ENCODE data around the gene GRM5.

Gene GRM5

DNA sequence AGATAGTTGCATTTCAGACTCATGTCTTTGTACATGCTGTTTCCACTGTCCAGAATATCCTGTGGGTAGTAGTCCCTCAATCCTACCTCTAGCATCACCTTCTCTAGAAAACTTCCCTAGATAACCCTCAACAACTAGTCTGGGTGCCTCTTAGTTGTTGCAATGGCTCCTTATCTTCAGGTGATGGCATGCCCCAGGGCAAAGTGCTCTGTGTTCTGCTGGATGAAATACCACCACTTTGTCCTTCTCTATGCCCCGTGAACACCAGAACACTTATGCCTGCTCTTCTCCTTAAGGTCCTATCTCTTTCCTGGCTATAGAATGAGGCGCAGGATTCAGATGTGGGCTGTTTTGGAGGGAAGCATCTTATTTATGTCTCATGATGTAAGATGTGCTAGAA lies 569.9 kb downstream of the GRM5 start:
- H3K27ac ChIP-seq: no peak overlapping the region
- no peak for TF ChIP-seq ZFX (IDR thresholded peaks at IDR 0.05; ENCODE audit: borderline replicate concordance)
- TF ChIP-seq, protein P1, sequence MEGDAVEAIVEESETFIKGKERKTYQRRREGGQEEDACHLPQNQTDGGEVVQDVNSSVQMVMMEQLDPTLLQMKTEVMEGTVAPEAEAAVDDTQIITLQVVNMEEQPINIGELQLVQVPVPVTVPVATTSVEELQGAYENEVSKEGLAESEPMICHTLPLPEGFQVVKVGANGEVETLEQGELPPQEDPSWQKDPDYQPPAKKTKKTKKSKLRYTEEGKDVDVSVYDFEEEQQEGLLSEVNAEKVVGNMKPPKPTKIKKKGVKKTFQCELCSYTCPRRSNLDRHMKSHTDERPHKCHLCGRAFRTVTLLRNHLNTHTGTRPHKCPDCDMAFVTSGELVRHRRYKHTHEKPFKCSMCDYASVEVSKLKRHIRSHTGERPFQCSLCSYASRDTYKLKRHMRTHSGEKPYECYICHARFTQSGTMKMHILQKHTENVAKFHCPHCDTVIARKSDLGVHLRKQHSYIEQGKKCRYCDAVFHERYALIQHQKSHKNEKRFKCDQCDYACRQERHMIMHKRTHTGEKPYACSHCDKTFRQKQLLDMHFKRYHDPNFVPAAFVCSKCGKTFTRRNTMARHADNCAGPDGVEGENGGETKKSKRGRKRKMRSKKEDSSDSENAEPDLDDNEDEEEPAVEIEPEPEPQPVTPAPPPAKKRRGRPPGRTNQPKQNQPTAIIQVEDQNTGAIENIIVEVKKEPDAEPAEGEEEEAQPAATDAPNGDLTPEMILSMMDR (IDR thresholded peaks at IDR 0.05): no peak

DNA sequence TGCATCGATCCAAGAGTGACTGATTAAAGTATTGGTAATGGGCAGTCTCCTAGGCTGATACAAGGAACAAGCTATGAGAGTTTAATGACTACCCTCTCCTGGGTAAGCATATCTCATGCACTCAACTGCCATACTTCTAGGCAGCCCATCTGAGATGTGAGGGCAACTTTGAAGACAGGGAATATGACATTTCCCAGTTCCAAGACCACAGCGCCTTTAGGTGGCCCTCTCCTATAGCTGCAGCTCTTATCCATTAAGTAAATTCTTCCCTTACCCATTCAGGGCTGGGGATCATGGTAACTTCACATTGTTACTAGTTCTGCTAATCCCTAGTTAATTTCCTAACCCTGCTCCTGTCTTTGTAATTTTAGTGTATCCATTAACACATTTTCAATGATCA lies 570.9 kb downstream of the GRM5 start:
- no peak overlapping the region for H3K27ac ChIP-seq
- TF ChIP-seq, protein P1 (IDR thresholded peaks at IDR 0.05): no peak; the same call in 1 of the 2 replicates
- no peak for TF ChIP-seq ZFX (IDR thresholded peaks at IDR 0.05; ENCODE audit: borderline replicate concordance)

DNA sequence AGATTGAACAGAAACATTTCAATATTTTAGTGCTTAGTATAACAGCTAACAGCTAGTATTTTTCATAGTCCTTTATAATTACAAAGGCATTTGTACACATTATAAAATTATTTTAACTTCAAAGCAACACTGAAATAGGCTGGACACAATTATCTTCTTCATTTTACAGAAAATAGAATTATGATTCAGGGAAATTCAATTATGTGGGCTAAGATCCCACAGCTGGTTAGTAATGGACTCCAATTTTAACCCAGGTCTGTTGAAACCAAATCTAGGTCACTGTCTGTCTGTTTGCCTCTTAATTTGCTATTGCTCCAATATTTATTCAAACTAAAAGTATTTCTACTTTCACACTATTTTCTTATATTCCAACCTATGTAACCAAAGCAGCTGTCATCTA lies 574.1 kb downstream of the GRM5 start:
- no peak overlapping the region for H3K27ac ChIP-seq
- TF ChIP-seq, protein P1 (IDR thresholded peaks at IDR 0.05): no peak
- no peak for TF ChIP-seq ZFX (IDR thresholded peaks at IDR 0.05; ENCODE audit: borderline replicate concordance)

DNA sequence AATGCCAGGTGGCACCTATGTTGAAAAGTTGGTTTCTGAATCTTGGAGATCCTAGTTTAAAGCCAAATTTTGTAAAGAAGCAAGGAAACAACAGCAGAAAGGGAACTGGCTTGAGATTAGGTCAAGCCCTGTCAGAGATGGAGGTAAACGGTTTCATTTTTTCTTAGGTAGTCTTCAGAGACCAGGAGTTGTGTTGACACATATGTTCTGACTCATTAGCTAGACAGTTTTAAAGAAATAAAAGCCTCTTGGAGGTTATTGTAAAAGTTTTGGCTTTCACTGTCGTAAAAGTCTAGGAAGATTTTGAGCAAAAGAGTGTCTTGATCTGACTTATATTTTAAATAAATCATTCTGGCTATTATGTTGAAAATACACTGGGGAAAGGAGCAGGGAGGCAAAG lies 576.8 kb downstream of the GRM5 start:
- TF ChIP-seq, protein P1 (IDR thresholded peaks at IDR 0.05): no peak
- no peak for TF ChIP-seq ZFX (IDR thresholded peaks at IDR 0.05; ENCODE audit: borderline replicate concordance)
- no peak overlapping the region for H3K27ac ChIP-seq

DNA sequence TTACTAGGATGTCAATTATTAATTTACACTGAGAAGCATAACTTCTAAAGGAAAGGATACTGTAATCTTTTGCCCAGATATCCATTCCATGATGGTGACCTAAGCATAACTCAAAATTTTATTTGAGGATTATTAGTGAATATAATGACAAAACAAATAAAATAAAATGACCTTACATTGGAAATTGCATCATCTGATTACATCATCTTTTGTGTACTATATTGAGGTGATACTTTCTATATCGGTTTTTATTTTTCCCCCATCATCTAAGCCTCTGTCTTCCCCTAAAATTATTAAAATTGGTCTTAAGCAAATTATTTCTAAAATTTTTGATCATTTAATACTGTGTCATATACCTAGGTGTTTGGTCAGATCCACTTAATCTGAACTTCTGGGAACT lies 578.1 kb downstream of the GRM5 start:
- H3K27ac ChIP-seq: no peak overlapping the region
- TF ChIP-seq, protein P1 (IDR thresholded peaks at IDR 0.05): no peak
- no peak for TF ChIP-seq ZFX (IDR thresholded peaks at IDR 0.05; ENCODE audit: borderline replicate concordance)

DNA sequence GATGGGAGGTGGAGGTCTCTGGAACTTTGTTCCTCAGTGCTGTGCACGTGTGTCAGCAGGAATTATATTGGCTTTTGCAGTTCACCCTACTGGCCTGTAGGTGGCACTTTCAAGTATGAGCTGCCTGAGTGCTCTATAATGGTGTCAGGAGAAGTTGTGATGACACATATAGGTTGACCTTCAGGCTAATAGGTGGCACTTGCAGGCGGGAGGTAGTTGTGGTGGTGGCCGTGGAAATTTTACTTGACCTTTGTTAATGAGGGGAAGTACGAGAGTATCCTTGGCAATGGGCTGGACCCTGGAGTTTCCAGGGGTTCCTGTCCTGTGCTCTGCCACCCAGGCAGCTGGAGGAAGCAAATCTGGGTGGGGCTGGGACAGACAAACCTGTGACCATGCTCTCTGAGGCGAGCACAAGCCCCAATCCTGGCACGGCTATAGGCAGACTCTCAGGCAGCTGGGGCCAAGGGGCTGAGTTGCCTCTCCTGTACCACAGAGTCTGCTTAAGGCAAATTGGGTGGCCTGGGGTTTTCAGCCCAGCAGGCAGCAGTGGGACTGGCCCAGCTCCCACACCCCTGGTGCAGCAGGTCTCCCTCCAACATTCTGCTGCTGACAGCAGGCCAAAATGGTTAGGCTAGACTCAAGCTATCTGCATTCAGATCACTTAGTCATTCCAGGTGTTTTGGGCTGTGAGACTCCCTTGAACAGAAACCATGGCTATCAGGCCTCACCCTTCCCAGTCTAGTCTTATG lies 580.7 kb downstream of the GRM5 start:
- H3K27ac ChIP-seq: no peak overlapping the region
- TF ChIP-seq ZFX (IDR thresholded peaks at IDR 0.05; ENCODE audit: borderline replicate concordance): no peak
- TF ChIP-seq, protein P1 (IDR thresholded peaks at IDR 0.05): peak; percentile 90

DNA sequence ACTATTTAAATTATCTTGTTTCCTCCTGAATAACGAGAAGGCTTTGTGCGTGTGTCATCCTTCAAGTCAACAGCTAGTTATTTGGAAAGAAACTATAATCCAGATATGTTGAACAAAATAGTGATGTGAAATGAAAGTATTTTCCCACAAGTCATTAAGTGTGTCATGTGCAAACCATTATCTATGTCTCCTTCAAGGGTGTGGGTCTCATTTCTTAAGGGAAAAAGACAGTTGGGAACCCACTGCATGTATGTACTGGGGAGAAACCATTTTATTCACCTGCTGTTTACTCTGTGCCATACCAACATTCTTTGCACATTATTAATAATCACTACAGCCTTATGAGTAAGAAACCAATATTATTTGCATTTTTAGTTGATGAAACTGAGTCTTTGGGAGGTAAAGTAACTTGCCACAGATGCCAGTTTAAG lies 582.9 kb downstream of the GRM5 start:
- no peak for TF ChIP-seq ZFX (IDR thresholded peaks at IDR 0.05; ENCODE audit: borderline replicate concordance)
- TF ChIP-seq, protein P1 (IDR thresholded peaks at IDR 0.05): no peak
- no peak overlapping the region for H3K27ac ChIP-seq
